ENCODE data around the gene KLHL10. TPM values are rescaled to one million over a fixed set of nuclear protein-coding genes. Genes with fewer than 3 reads are reported as not detected.

The KLHL10 gene
- total and polyA plus RNA-seq, 2 of the 13 experiments (the other 11 are each of a cell fraction or from before 2014, with no cell fraction given): 0.04 to 0.08 TPM

DNA sequence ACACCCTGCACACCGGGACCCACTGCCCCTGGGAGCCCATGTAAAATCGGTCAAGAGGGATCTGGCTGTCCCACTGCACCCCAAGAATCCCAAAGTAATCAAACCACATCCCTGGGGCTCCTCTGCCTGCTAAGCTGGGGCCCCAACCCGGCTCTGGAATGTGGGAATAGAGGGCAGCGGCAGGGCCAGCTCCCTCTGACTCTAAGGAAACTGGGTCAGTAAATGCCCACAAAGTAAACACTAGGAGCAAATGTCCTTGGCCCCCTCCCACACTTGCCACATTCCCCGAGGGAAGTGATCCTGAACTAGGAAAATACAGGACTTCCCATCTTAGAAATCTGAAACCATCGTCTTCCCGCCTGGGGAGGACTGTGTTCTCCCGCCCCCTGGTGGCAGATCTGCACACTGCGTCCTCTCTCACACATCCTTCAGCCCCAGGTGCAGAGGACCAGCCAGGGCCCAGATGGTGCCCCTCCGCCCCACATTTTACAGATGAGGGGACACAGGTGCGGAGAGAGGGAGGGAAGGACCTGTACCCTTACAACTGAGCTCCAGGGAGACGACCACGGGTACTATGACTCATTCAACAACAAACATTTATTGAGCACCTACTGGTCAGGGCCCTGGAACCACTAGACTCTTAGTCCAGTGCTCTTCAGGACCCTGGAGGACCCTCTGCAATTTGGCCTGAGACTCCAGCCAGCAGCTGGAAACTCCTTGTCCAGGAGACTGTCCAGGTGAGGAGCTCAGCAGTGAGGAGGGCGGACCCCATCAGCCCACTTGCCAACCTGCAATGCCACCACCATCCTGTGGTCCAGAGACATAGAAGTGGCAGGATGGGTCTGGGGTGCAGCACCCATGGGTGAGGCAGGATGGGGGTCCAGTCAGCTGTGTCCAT is 36.0 kb upstream of the KLHL10 start (continued):
- TF ChIP-seq ZMAT5 (CRISPR knock-in tag; IDR thresholded peaks at IDR 0.05; ENCODE audit: borderline replicate concordance, low read depth): no peak
- TF ChIP-seq MAF1 (CRISPR knock-in tag; IDR thresholded peaks at IDR 0.05; ENCODE audit: borderline replicate concordance): no peak
- TF ChIP-seq ZNF407 (CRISPR knock-in tag; IDR thresholded peaks at IDR 0.05; ENCODE audit: not compliant biosample characterization): no peak
- TF ChIP-seq ELF4 (CRISPR knock-in tag; IDR thresholded peaks at IDR 0.05; ENCODE audit: borderline replicate concordance): no peak
- TF ChIP-seq ARNT (IDR thresholded peaks at IDR 0.05): no peak
- no peak for TF ChIP-seq HMGA1 (CRISPR knock-in tag; conservative IDR thresholded peaks at IDR 0.05)
- TF ChIP-seq EED (CRISPR knock-in tag; IDR thresholded peaks at IDR 0.05): peak; percentile 28; the same call in 1 of the 2 replicates
- TF ChIP-seq GATAD2A (CRISPR knock-in tag; IDR thresholded peaks at IDR 0.05): peak; percentile 71
- no peak for TF ChIP-seq PRDM15 (CRISPR knock-in tag; IDR thresholded peaks at IDR 0.05)
- TF ChIP-seq SCMH1 (CRISPR knock-in tag; IDR thresholded peaks at IDR 0.05; ENCODE audit: borderline replicate concordance): no peak
- no peak; the same call in 1 of the 2 replicates for TF ChIP-seq HIC2 (CRISPR knock-in tag; IDR thresholded peaks at IDR 0.05; ENCODE audit: low read depth)
- no peak for TF ChIP-seq ZNF512 (CRISPR knock-in tag; IDR thresholded peaks at IDR 0.05)
